Astrocyte (in vitro differentiated cells and primary cell): Measurements from ENCODE around the gene SYCP2.

ENCODE experiments used
- EZH2 ChIP-seq: IDR thresholded peaks from 2 replicates; pipeline ENCODE4 v1.6.1; 2012; ENCODE audit warnings: mild to moderate bottlenecking, low read length, inconsistent platforms; ENCODE audit not compliant: insufficient read depth
- TF ChIP-seq, protein P1 (sequence below): IDR thresholded peaks from 2 replicates; pipeline ENCODE4 v1.5.1; 2011; ENCODE audit warnings: low read depth, mild to moderate bottlenecking, inconsistent platforms, low read length, moderate library complexity; ENCODE audit not compliant: insufficient read depth

DNA sequence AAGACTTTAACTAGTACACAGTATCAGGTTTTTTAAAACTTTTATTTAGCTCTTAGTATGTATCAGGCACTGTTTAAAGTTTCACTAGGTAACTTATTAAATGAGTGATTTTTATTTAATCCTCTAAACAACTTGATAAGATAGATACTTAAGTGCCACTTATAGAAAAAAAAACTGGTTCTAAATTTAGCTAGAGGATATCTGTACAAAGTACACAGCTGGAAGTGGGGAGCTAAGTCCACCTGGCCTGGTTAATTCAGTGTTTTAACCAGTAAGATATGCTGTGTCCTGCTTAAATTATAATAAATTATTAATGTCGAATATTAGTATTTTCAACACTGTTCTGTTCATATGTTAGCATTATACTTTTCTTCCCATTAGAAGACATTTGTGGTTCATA is 37.5 kb downstream of the SYCP2 start:
- TF ChIP-seq, protein P1, sequence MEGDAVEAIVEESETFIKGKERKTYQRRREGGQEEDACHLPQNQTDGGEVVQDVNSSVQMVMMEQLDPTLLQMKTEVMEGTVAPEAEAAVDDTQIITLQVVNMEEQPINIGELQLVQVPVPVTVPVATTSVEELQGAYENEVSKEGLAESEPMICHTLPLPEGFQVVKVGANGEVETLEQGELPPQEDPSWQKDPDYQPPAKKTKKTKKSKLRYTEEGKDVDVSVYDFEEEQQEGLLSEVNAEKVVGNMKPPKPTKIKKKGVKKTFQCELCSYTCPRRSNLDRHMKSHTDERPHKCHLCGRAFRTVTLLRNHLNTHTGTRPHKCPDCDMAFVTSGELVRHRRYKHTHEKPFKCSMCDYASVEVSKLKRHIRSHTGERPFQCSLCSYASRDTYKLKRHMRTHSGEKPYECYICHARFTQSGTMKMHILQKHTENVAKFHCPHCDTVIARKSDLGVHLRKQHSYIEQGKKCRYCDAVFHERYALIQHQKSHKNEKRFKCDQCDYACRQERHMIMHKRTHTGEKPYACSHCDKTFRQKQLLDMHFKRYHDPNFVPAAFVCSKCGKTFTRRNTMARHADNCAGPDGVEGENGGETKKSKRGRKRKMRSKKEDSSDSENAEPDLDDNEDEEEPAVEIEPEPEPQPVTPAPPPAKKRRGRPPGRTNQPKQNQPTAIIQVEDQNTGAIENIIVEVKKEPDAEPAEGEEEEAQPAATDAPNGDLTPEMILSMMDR: no peak
- no peak for TF ChIP-seq EZH2
